ENCODE data around the gene GBE1.
A peak's percentile ranks its signal among the peaks of the same experiment; 100 is the strongest.
"Not testable (repeated sequence)": the region's sequence is repeated elsewhere in the genome, so short reads cannot be mapped to it uniquely, and the experiment has no call there.

The GBE1 gene

GRCh38 chr3:81753416-81754027 is 7.9 kb downstream of the GBE1 start:
- DNase-seq (ENCODE audit: low spot score): no peak

- DNase-seq (ENCODE audit: low spot score): no peak
These were observed 8.8 kb downstream of the GBE1 start for GRCh38 chr3:81752604-81753003.

GRCh38 chr3:81749265-81749664 is 12.2 kb downstream of the GBE1 start:
- DNase-seq (ENCODE audit: low spot score): no peak

GRCh38 chr3:81747280-81747679 is 14.2 kb downstream of the GBE1 start:
- not testable (repeated sequence) for DNase-seq (ENCODE audit: low spot score)

GRCh38 chr3:81744366-81744765 is 17.1 kb downstream of the GBE1 start:
- DNase-seq (ENCODE audit: low spot score): peak; percentile 78

- peak; percentile 77 for DNase-seq (ENCODE audit: low spot score)
These were observed 18.1 kb downstream of the GBE1 start for GRCh38 chr3:81743096-81744025.

- DNase-seq (ENCODE audit: low spot score): no peak
These were observed 18.9 kb downstream of the GBE1 start for GRCh38 chr3:81742581-81742980.

- DNase-seq (ENCODE audit: low spot score): peak; percentile 25
These were observed 20.2 kb downstream of the GBE1 start for GRCh38 chr3:81741216-81741615.

GRCh38 chr3:81740731-81741130 is 20.7 kb downstream of the GBE1 start:
- no peak for DNase-seq (ENCODE audit: low spot score)

GRCh38 chr3:81735334-81735733 is 26.1 kb downstream of the GBE1 start:
- DNase-seq (ENCODE audit: low spot score): no peak

- DNase-seq (ENCODE audit: low spot score): no peak
These were observed 26.7 kb downstream of the GBE1 start for GRCh38 chr3:81734742-81735141.

- no peak for DNase-seq (ENCODE audit: low spot score)
These were observed 28.8 kb downstream of the GBE1 start for GRCh38 chr3:81732642-81733041.

- peak; percentile 67 for DNase-seq (ENCODE audit: low spot score)
These were observed 32.5 kb downstream of the GBE1 start for GRCh38 chr3:81728766-81729544.

GRCh38 chr3:81726735-81727134 is 34.7 kb downstream of the GBE1 start:
- no peak for DNase-seq (ENCODE audit: low spot score)

GRCh38 chr3:81726132-81726531 is 35.3 kb downstream of the GBE1 start:
- DNase-seq (ENCODE audit: low spot score): peak; percentile 27

GRCh38 chr3:81723732-81724313 is 37.6 kb downstream of the GBE1 start:
- DNase-seq (ENCODE audit: low spot score): peak; percentile 23

GRCh38 chr3:81718311-81718710 is 43.1 kb downstream of the GBE1 start:
- DNase-seq (ENCODE audit: low spot score): no peak

GRCh38 chr3:81716870-81717509 is 44.5 kb downstream of the GBE1 start:
- no peak for DNase-seq (ENCODE audit: low spot score)

GRCh38 chr3:81713031-81713430 is 48.4 kb downstream of the GBE1 start:
- no peak for DNase-seq (ENCODE audit: low spot score)

GRCh38 chr3:81709606-81710005 is 51.8 kb downstream of the GBE1 start:
- DNase-seq (ENCODE audit: low spot score): no peak

GRCh38 chr3:81707996-81708395 is 53.4 kb downstream of the GBE1 start:
- DNase-seq (ENCODE audit: low spot score): no peak

- DNase-seq (ENCODE audit: low spot score): no peak
These were observed 59.3 kb downstream of the GBE1 start for GRCh38 chr3:81702126-81702525.
